IMR-90 (cell line): ENCODE measurements around the gene H6PD. TPM values are rescaled to one million over a fixed set of nuclear protein-coding genes. Genes with fewer than 3 reads are reported as not detected.

Experiments used
- ATAC-seq: fragments of 200-7000 bp; cut with Tn5 transposase; 2 replicates; pipeline ENCODE4 v1.9.1; 2020; ENCODE audit warnings: low read depth, mild to moderate bottlenecking, moderate library complexity
- BruUV-seq: library from RNA; stranded (reverse); fragments of 400-500 nt; replicated peaks from 2 replicates; lab custom pipeline; 2021; lab: Mats Ljungman, UMichigan
- CTCF ChIA-PET: fragments of 300-600 bp; formaldehyde crosslinking; extraction: SDS; loops from one replicate; lab custom pipeline; 2021; ENCODE audit warnings: antibody characterized with exemption; lab: Yijun Ruan, JAX
- POLR2A ChIA-PET: fragments of 300-600 bp; sonication (Branson Sonifier 250); formaldehyde crosslinking; loops from one replicate; lab custom pipeline; 2022; ENCODE audit warnings: antibody characterized with exemption; ENCODE audit not compliant: unreplicated experiment; lab: Charles Lee
- DNase-seq: peaks from one replicate; pipeline ENCODE4 v3.0.0; 2013
- H2AFZ ChIP-seq: replicated peaks from 2 replicates; pipeline ENCODE3; 2013; ENCODE audit warnings: low read length, mild to moderate bottlenecking; ENCODE audit not compliant: poor library complexity
- H2AK5ac ChIP-seq: 2 replicates; pipeline ENCODE4 v1.6.1; 2013; ENCODE audit warnings: low read depth, low read length, inconsistent platforms
- H2AK9ac ChIP-seq: replicated peaks from 2 replicates; pipeline ENCODE3; 2013; ENCODE audit warnings: mild to moderate bottlenecking, low read depth, low read length, moderate library complexity; ENCODE audit not compliant: poor library complexity
- H2BK120ac ChIP-seq: 2 replicates; pipeline ENCODE4 v1.6.1; 2013; ENCODE audit warnings: low read depth, low read length, inconsistent platforms
- H2BK15ac ChIP-seq: 3 replicates; pipeline ENCODE4 v1.6.1; 2013; ENCODE audit warnings: low read depth, low read length, inconsistent platforms
- H2BK20ac ChIP-seq: 2 replicates; pipeline ENCODE4 v1.6.1; 2013; ENCODE audit warnings: low read depth, mild to moderate bottlenecking, inconsistent platforms, low read length, moderate library complexity
- H2BK5ac ChIP-seq: 2 replicates; pipeline ENCODE4 v1.6.1; 2013; ENCODE audit warnings: mild to moderate bottlenecking, low read depth, low read length, inconsistent platforms; ENCODE audit not compliant: poor library complexity, severe bottlenecking
- H3K14ac ChIP-seq: replicated peaks from 2 replicates; pipeline ENCODE4 v1.6.1; 2013; ENCODE audit warnings: low read depth, low read length, inconsistent platforms
- H3K18ac ChIP-seq: 2 replicates; pipeline ENCODE4 v1.6.1; 2013; ENCODE audit warnings: low read depth, low read length, control low read depth
- H3K23ac ChIP-seq: 2 replicates; pipeline ENCODE4 v1.6.1; 2013; ENCODE audit warnings: low read depth, low read length, inconsistent platforms
- H3K27ac ChIP-seq: 2 replicates; pipeline ENCODE4 v1.5.1; 2013; ENCODE audit warnings: mild to moderate bottlenecking, control low read depth, low read length; ENCODE audit not compliant: insufficient read depth
- H3K27me3 ChIP-seq: 2 replicates; pipeline ENCODE4 v1.6.1; 2013; ENCODE audit warnings: low read length; ENCODE audit not compliant: control insufficient read depth, insufficient read depth
- H3K36me3 ChIP-seq: 2 replicates; pipeline ENCODE4 v1.6.1; 2013; ENCODE audit warnings: low read length, mixed read lengths; ENCODE audit not compliant: control insufficient read depth, insufficient read depth
- H3K4ac ChIP-seq: 2 replicates; pipeline ENCODE4 v1.6.1; 2013; ENCODE audit warnings: low read depth, low read length, inconsistent platforms
- H3K4me1 ChIP-seq: 2 replicates; pipeline ENCODE4 v1.6.1; 2013; ENCODE audit warnings: low read length, mixed read lengths; ENCODE audit not compliant: control insufficient read depth, insufficient read depth
- H3K4me2 ChIP-seq: 2 replicates; pipeline ENCODE4 v1.6.1; 2013; ENCODE audit warnings: low read depth, mild to moderate bottlenecking, control low read depth, low read length, moderate library complexity
- H3K4me3 ChIP-seq: 2 replicates; pipeline ENCODE4 v1.5.1; 2013; ENCODE audit warnings: low read depth, mild to moderate bottlenecking, control low read depth, low read length, moderate library complexity; ENCODE audit not compliant: insufficient read depth
- H3K56ac ChIP-seq: 2 replicates; pipeline ENCODE4 v1.6.1; 2013; ENCODE audit warnings: low read length, inconsistent platforms; ENCODE audit not compliant: insufficient read depth; ENCODE audit errors: extremely low read depth
- H3K79me1 ChIP-seq, 2 experiments: 2 replicates each; pipeline ENCODE4 v1.6.1; 2013; ENCODE audit warnings: low read length in 2 of 2, inconsistent platforms in 1 of 2, low read depth in 1 of 2
- H3K9ac ChIP-seq: 2 replicates; pipeline ENCODE4 v1.6.1; 2013; ENCODE audit warnings: low read depth, low read length, control low read depth
- H3K9me1 ChIP-seq: 2 replicates; pipeline ENCODE4 v1.6.1; 2013; ENCODE audit warnings: low read length, inconsistent platforms; ENCODE audit not compliant: insufficient read depth
- H3K9me3 ChIP-seq: 2 replicates; pipeline ENCODE4 v1.6.1; 2013; ENCODE audit warnings: low read length; ENCODE audit not compliant: control insufficient read depth, insufficient read depth
- H4K20me1 ChIP-seq: 2 replicates; pipeline ENCODE4 v1.6.1; 2013; ENCODE audit warnings: low read length, inconsistent platforms; ENCODE audit not compliant: insufficient read depth
- H4K5ac ChIP-seq: 2 replicates; pipeline ENCODE4 v1.6.1; 2013; ENCODE audit warnings: mild to moderate bottlenecking, low read depth, low read length, control low read depth
- H4K8ac ChIP-seq, 2 experiments: 2 replicates each; pipeline ENCODE4 v1.6.1; 2013; ENCODE audit warnings: low read depth in 2 of 2, low read length in 2 of 2, control low read depth in 1 of 2, inconsistent platforms in 1 of 2
- H4K91ac ChIP-seq: 2 replicates; pipeline ENCODE4 v1.6.1; 2013; ENCODE audit warnings: low read depth, low read length, inconsistent platforms; ENCODE audit not compliant: insufficient read depth
- BHLHE40 ChIP-seq: fragments of 150-350 bp; IDR thresholded peaks from 2 replicates; pipeline ENCODE4 v1.6.1; 2016; ENCODE audit warnings: mild to moderate bottlenecking, low read depth, low read length
- CEBPB ChIP-seq: IDR thresholded peaks from 2 replicates; pipeline ENCODE4 v1.6.1; 2012; ENCODE audit warnings: low read depth, low read length, improper control_type of control experiment
- CHD1 ChIP-seq: IDR thresholded peaks from 2 replicates; pipeline ENCODE4 v1.6.1; 2012; ENCODE audit warnings: low read depth, low read length, improper control_type of control experiment
- CTCF ChIP-seq: conservative IDR thresholded peaks from 2 replicates; pipeline ENCODE4 v1.5.1; 2012; ENCODE audit warnings: mild to moderate bottlenecking, low read depth, low read length, improper control_type of control experiment
- FOS ChIP-seq: fragments of 150-350 bp; IDR thresholded peaks from 2 replicates; pipeline ENCODE4 v1.6.1; 2016; ENCODE audit warnings: low read depth, low read length
- MAFK ChIP-seq: IDR thresholded peaks from 2 replicates; pipeline ENCODE4 v1.6.1; 2012; ENCODE audit warnings: low read depth, low read length, improper control_type of control experiment
- MAZ ChIP-seq: IDR thresholded peaks from 2 replicates; pipeline ENCODE4 v1.6.1; 2012; ENCODE audit warnings: low read depth, mild to moderate bottlenecking, low read length, improper control_type of control experiment, moderate library complexity, borderline replicate concordance
- MXI1 ChIP-seq: IDR thresholded peaks from 2 replicates; pipeline ENCODE4 v1.6.1; 2012; ENCODE audit warnings: low read depth, mild to moderate bottlenecking, low read length, moderate library complexity, borderline replicate concordance
- NFE2L2 ChIP-seq: fragments of 150-350 bp; IDR thresholded peaks from 2 replicates; pipeline ENCODE4 v1.6.1; 2016; ENCODE audit warnings: low read depth, mild to moderate bottlenecking, low read length
- POLR2A ChIP-seq: IDR thresholded peaks from 2 replicates; pipeline ENCODE4 v1.6.1; 2012; ENCODE audit warnings: mild to moderate bottlenecking, low read depth, low read length
- RAD21 ChIP-seq: IDR thresholded peaks from 2 replicates; pipeline ENCODE4 v1.6.1; 2012; ENCODE audit warnings: low read length, improper control_type of control experiment
- RCOR1 ChIP-seq: IDR thresholded peaks from 2 replicates; pipeline ENCODE4 v1.6.1; 2012; ENCODE audit warnings: mild to moderate bottlenecking, low read length, improper control_type of control experiment; ENCODE audit not compliant: insufficient replicate concordance
- RFX5 ChIP-seq: IDR thresholded peaks from 2 replicates; pipeline ENCODE4 v1.8.0; 2012; ENCODE audit warnings: low read depth, mild to moderate bottlenecking, low read length, moderate library complexity
- SMC3 ChIP-seq: fragments of 150-350 bp; IDR thresholded peaks from 2 replicates; pipeline ENCODE4 v1.6.1; 2016; ENCODE audit warnings: low read depth, mild to moderate bottlenecking, antibody characterized with exemption, low read length, moderate library complexity
- WGBS, 2 experiments: methylation state at CpG; one replicate each; pipeline versions ENCODE4 v1.1.5 to v1.1.7; 2013; ENCODE audit warnings: missing lambda C conversion rate in 2 of 2; ENCODE audit not compliant: insufficient read length in 1 of 2; ENCODE audit errors: extremely low coverage in 2 of 2; 5-methylcytosine and 5-hydroxymethylcytosine counted together
- dilution Hi-C: fragments of 300-500 bp; cut with HindIII; formaldehyde crosslinking; loops from one replicate; pipeline ENCODE4 v1.14.3; 2018; ENCODE audit warnings: low sequenced_read_pairs; ENCODE audit not compliant: unreplicated experiment
- in situ Hi-C: fragments of 300-500 bp; cut with MboI; formaldehyde crosslinking; loops from 3 replicates; pipeline ENCODE4 v1.14.3; 2019; ENCODE audit warnings: low sequenced_read_pairs, inconsistent platforms, mixed read lengths
- intact Hi-C: fragments of 100-400 bp; cut with micrococcal nuclease; formaldehyde crosslinking; loops from 2 replicates; pipeline ENCODE4 v1.10.0; 2022
- polyA plus RNA-seq, 3 experiments: library from polyadenylated mRNA; depleted of rRNA; stranded (reverse); fragments of >200 nt; gene quantifications; 2 replicates each; pipeline ENCODE4 v1.2.3, GENCODE V29; 2012; ENCODE audit warnings: low replicate concordance in 1 of 3
- total RNA-seq: library from RNA; depleted of rRNA; stranded (reverse); fragments of >200 nt; gene quantifications from 2 replicates; pipeline ENCODE4 v1.2.3, GENCODE V29; 2012
- TF ChIP-seq, protein P1 (sequence below): fragments of 150-350 bp; IDR thresholded peaks from 2 replicates; pipeline ENCODE4 v1.6.1; 2016; ENCODE audit warnings: low read depth, mild to moderate bottlenecking, low read length, moderate library complexity, borderline replicate concordance

H6PD gene
- total and polyA plus RNA-seq, 2 of the 4 experiments (the other 2 are of a cell fraction) = 9.3 to 22.1 TPM

- no peak for TF ChIP-seq BHLHE40
- TF ChIP-seq CHD1 = no peak
- TF ChIP-seq RFX5 = no peak
- no peak for TF ChIP-seq MAFK
- no peak for TF ChIP-seq SMC3
- TF ChIP-seq FOS = no peak
- TF ChIP-seq MXI1 = no peak
Observed at GRCh38 chr1:9270290-9270883, 35.8 kb downstream of the H6PD start (continued).

DNA sequence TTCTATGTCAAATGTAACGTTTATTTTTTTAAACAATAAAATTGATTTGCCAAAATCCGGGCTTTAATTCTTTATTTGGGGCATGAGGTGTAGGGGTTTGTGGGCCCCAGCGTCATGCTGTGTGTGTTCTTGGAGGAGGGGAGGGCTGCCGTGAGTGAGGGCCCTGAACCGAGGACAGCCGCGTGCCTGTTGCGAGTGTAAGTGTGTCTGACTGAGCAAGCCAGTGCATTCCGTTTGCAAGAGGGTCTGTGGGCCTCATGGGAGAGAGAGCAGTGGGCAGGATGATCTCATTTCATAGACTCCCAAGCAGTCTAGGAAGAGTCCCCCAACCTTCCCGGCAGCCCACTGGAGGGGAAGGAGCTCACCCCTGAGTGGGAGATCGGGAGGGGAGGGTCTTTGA is 36.7 kb downstream of the H6PD start:
- H3K9ac ChIP-seq = no peak overlapping the region
- H3K56ac ChIP-seq = no peak overlapping the region
- H2AK9ac ChIP-seq = no peak overlapping the region
- H3K9me1 ChIP-seq = peaks cover 9% of the 10 kb centered on the region
- DNase-seq (peak; percentile 22), ATAC-seq (no peak)
- no peaks in the 10 kb centered on the region for H4K20me1 ChIP-seq
- no peaks in the 10 kb centered on the region for H3K27me3 ChIP-seq
- no peak overlapping the region for H4K91ac ChIP-seq
- H3K4me2 ChIP-seq = no peak overlapping the region
- ChIA-PET CTCF (no interaction called here), POLR2A (no interaction called here)
- peak overlapping the region; percentile 58; the same call in 1 of the 2 replicates for H2AK5ac ChIP-seq
- H3K9me3 ChIP-seq = no peaks in the 10 kb centered on the region
- no peak overlapping the region for H2BK120ac ChIP-seq
- dilution Hi-C loops = no loop called here
- peaks cover 0 to 17% of the 10 kb centered on the region in 2 experiments; a peak in 1 of 4 replicates for H3K79me1 ChIP-seq
- H3K4me1 ChIP-seq = peaks cover 17% of the 10 kb centered on the region
- in situ Hi-C loops = loop anchor here (10.0 kb wide), 1 partner anchor 304 kb away; no protein-coding TSS in a partner anchor
- H2BK20ac ChIP-seq = no peak overlapping the region
- H2AFZ ChIP-seq = no peak overlapping the region
- 42% methylated on average over 2 of the region's 11 CpGs; no CpG with 5 or more reads in 1 of the 2 experiments for WGBS, 2 experiments
- BruUV-seq = no TSS peak
- no peak overlapping the region for H4K5ac ChIP-seq
- no peak overlapping the region for H3K4me3 ChIP-seq
- H3K14ac ChIP-seq = no peak overlapping the region
- H4K8ac ChIP-seq = no peak overlapping the region
- no peak overlapping the region for H3K18ac ChIP-seq
- H3K23ac ChIP-seq = no peak overlapping the region
- 0 out of 3 replicates have a peak overlapping the region, but pooled peaks have one; percentile 25 for H2BK15ac ChIP-seq
- peaks cover 2% of the 10 kb centered on the region; the same call in 1 of the 2 replicates for H3K36me3 ChIP-seq
- intact Hi-C loops = no loop called here
- no peak overlapping the region for H3K27ac ChIP-seq
- no peak overlapping the region for H3K4ac ChIP-seq
- H2BK5ac ChIP-seq = no peak overlapping the region
- TF ChIP-seq CEBPB (no peak), MXI1 (no peak), MAZ (no peak), NFE2L2 (no peak), RCOR1 (no peak), RFX5 (no peak), BHLHE40 (no peak), CTCF (no peak), POLR2A (no peak), FOS (no peak), RAD21 (no peak)
- TF ChIP-seq, protein P1, sequence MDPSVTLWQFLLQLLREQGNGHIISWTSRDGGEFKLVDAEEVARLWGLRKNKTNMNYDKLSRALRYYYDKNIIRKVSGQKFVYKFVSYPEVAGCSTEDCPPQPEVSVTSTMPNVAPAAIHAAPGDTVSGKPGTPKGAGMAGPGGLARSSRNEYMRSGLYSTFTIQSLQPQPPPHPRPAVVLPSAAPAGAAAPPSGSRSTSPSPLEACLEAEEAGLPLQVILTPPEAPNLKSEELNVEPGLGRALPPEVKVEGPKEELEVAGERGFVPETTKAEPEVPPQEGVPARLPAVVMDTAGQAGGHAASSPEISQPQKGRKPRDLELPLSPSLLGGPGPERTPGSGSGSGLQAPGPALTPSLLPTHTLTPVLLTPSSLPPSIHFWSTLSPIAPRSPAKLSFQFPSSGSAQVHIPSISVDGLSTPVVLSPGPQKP = no peak
